ENCODE measurements around the gene SMURF2.

SMURF2 gene

GRCh38 chr17:64500487-64500859, 161.6 kb downstream of the SMURF2 start:
- DNase-seq = no peak

GRCh38 chr17:64499805-64500486, 162.2 kb downstream of the SMURF2 start:
- DNase-seq = no peak

- no peak for DNase-seq
Measured at GRCh38 chr17:64498308-64499203, 163.6 kb downstream of the SMURF2 start.

GRCh38 chr17:64497565-64498035, 164.5 kb downstream of the SMURF2 start:
- DNase-seq = no peak

GRCh38 chr17:64496786-64497564, 165.1 kb downstream of the SMURF2 start, which contains the start of gene POLG2:
Gene POLG2 (minus strand): TSS chr17:64497054. CDS start chr17:64496968, 86 bp downstream.
- DNase-seq = peak; percentile 91

- DNase-seq = no peak
Measured at GRCh38 chr17:64496348-64496785, 165.7 kb downstream of the SMURF2 start.
